Astrocyte of the spinal cord (primary cell): ENCODE results near the gene MORC1.

Experiments used
- DNase-seq: peaks from one replicate; pipeline ENCODE4 v3.0.0; 2011; ENCODE audit warnings: low read depth, low spot score
- H3K4me3 ChIP-seq: 2 replicates; pipeline ENCODE4 v1.5.1; 2011; ENCODE audit warnings: low read depth, mild to moderate bottlenecking, low read length, moderate library complexity
- in situ Hi-C: cut with HindIII; loops from 2 replicates; pipeline ENCODE4 v1.10.0; 2017; ENCODE audit warnings: low sequenced_read_pairs
- TF ChIP-seq, protein P1 (sequence below): IDR thresholded peaks from 2 replicates; pipeline ENCODE4 v1.5.1; 2012; ENCODE audit warnings: low read depth, mild to moderate bottlenecking, low read length, inconsistent platforms

Gene MORC1

DNA sequence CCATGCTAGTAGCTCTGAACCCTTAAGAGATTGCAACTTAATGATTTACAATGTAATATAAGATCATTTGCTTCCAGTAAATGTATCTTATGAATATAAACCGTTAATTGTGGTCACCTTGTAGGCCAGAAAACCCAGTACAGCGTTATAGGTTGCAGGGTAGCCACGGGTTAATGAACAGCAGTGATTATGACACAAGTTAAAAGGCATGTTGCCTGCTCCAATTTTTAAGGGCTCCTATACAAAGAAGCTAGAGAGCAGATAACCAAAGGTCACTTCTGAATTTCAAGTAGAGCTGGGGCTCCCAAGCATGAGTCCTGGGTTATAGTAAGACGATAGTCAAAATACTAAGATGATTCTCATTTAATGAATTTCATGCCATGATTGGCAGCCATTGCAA is 177.8 kb downstream of the MORC1 start:
- in situ Hi-C loops = no loop called here
- no peak for DNase-seq
- H3K4me3 ChIP-seq = no peak overlapping the region
- TF ChIP-seq, protein P1, sequence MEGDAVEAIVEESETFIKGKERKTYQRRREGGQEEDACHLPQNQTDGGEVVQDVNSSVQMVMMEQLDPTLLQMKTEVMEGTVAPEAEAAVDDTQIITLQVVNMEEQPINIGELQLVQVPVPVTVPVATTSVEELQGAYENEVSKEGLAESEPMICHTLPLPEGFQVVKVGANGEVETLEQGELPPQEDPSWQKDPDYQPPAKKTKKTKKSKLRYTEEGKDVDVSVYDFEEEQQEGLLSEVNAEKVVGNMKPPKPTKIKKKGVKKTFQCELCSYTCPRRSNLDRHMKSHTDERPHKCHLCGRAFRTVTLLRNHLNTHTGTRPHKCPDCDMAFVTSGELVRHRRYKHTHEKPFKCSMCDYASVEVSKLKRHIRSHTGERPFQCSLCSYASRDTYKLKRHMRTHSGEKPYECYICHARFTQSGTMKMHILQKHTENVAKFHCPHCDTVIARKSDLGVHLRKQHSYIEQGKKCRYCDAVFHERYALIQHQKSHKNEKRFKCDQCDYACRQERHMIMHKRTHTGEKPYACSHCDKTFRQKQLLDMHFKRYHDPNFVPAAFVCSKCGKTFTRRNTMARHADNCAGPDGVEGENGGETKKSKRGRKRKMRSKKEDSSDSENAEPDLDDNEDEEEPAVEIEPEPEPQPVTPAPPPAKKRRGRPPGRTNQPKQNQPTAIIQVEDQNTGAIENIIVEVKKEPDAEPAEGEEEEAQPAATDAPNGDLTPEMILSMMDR = no peak

DNA sequence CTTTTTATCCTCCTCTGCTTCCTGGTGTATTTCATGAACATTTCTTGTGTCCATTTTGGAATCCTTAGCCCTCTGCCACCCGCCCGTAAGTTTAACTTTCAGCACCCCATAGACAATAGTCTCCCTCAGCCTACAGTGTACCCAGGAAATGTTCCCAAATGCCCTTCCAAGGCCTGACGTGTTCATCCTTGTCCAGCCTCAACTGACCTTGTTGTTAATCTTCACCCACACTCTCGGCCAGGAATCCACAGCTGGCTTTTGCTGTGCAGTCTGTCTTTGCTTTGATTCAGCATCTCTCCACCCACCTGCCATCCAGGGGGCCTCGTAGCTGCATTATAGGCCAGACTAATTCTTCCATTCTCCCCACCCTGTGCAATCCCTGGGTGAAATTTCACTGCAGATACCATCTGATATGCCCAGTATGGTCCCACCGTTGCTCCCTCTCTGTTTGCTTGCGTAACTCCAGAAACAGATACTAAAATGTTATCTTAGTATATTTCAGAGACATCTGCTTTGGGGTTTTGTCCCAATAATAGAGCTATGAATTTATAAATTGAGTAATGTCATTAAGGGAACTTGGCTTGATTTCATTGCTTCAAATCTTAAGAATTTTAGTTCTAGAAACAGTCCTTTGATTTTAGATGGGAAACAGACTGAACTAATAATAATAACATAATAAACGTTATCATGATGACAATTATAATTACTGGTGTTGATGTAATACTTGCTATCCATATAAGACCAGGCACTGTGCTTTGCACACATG is 180.8 kb downstream of the MORC1 start:
- no peak for DNase-seq
- in situ Hi-C loops = no loop called here
- no peak overlapping the region for H3K4me3 ChIP-seq
- TF ChIP-seq, protein P1 = no peak

DNA sequence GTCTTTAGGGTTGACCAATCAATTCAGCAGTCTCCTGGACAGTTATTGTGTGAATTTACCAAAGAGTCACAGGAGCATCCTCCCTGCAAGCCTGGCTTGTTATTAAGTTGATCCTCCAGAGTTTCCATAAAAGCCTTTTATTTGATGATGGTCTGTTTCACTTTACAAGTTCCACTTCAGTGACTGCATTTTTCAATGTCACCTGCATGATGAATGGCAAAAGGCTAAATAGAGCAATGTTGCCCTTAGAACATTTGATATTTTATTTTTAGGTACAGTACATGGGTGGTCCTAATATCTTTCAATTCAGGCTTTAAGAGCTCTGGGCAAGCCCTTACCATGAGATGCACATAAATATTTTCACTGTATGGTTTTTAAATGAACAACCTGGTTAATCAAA is 186.9 kb downstream of the MORC1 start:
- in situ Hi-C loops = no loop called here

DNA sequence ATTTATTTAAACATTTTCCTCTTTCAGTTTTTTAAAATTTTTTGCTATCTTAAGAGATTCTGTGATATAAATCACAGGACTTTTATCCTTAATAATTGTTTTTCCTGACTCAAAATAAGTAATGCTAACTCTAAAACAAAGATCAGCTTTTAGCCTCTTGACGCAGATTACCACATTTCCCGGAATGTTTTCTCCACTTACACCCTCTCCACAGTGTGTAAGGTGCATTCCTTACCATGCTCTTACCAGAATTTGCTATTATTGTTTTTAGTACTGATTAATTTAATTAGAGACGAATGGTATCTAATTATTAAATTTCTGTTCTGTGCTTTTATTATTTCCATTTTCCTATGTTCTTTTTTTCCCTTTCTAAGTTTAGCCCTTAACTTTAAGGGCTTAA is 199.1 kb downstream of the MORC1 start:
- H3K4me3 ChIP-seq = no peak overlapping the region
- DNase-seq = no peak
- TF ChIP-seq, protein P1 = no peak
- in situ Hi-C loops = no loop called here

More for the DNA sequence above, 186.9 kb downstream of the MORC1 start:
- TF ChIP-seq, protein P1 = no peak
- DNase-seq = no peak
- H3K4me3 ChIP-seq = no peak overlapping the region

DNA sequence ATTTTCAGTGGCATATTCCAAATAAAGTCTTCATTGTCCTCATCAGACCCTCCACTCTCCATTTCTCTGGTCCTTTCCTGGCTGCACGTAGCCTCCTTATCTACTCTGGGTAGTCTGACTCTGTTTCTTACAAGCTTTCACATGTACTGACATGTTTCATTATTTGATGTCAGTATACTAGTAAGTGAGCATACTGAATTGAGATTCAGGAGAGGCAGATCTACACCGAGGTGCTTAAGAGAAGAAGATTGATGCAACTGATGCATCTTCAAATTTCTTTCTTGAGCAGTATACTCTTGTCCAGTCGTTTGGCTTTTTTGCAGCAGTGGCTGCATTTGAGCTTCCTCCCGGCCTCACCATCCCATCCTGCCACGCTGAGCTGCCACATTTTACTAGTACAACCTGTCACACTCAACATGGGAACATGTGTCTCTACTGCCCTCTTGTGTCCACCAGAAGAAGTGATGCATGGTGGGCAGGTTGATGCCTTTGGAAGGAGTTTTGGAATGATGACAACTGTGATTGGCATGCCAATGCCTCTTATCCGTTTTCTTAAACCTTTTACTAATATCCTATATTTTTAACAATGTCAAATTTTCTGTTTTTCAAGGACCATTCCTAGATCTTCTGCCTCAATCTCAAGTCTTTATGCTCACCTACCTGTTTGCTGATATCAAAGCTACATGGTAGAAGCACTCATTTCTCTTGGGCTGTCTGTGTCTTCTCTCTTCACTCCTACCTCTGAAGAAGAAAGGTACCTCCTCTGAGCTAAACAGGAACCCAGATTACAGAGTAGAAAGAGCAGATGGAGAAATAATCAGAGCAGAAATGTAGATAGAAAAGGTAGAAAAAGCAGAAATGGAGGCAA is 202.9 kb downstream of the MORC1 start:
- in situ Hi-C loops = no loop called here
- TF ChIP-seq, protein P1 = peak; percentile 88
- DNase-seq = peak; percentile 58
- no peak overlapping the region for H3K4me3 ChIP-seq

DNA sequence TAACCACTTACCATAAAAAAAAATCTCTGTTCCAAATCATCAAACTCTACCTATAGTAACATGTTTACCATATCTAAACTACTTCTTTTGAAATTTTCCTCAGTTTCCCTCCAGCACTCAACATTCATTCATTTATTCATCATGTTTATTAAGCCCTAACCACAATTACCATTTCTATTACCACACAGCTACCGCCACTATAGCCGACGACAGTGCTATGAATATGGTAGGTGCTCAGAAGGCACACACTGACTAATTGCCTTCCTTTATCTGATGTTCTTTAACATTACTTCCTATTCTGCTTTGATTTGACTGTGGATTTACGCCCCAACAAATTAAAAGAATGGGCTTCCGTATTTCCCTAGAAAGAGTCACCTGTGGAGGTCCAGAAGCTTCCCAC is 208.1 kb downstream of the MORC1 start:
- no peak overlapping the region for H3K4me3 ChIP-seq
- DNase-seq = no peak
- in situ Hi-C loops = no loop called here
- TF ChIP-seq, protein P1 = no peak
